EH (cell line): Measurements from ENCODE around the gene CCDC83.

Experiments
- DNase-seq: peaks from one replicate; pipeline ENCODE4 v3.0.0-alpha.2; 2015; ENCODE audit warnings: low read depth

CCDC83 gene

DNA sequence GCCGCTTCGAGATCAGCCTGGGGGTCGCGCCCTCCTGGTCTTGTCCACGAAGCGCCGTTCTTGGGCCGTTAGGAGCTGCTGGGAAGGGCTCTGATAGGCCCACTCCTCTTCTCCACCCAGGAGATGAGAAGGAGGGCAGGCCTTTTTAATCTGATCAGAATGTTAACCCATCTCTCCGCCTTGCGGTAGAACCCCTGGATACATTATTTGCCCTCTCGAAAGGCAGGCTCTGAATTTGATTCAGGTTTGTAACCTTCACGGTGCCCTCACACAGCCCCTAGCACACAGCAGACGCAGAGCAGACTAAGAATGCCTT is at the start of gene CCDC83:
CCDC83 (plus strand) TSS at position 43 of the 316 bp plus-strand sequence. CDS start 9,741 bp downstream, outside the sequence.
- no peak for DNase-seq

- peak; percentile 56 for DNase-seq
These were observed 49.8 kb upstream of the CCDC83 start for GRCh38 chr11:85805387-85805786.

DNA sequence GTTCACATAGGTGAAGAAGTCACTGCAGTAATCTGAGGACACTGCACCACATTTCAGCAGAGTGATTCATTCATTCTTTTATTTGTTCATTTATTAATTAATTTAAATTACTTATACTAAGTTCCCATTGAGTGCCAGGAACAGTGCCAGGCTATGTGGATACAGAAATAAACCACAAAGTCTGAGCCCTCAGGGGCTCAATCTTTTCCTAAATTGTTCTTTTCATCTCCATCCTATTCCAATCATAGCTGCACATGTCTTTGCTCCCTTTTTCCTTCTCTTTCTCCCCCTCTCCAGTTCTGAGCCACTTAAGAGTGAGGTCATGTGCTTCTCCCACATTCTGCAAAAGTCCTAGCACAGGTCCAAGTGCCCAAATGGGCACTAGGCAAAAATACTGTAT is 49.2 kb upstream of the CCDC83 start:
- no peak for DNase-seq

DNA sequence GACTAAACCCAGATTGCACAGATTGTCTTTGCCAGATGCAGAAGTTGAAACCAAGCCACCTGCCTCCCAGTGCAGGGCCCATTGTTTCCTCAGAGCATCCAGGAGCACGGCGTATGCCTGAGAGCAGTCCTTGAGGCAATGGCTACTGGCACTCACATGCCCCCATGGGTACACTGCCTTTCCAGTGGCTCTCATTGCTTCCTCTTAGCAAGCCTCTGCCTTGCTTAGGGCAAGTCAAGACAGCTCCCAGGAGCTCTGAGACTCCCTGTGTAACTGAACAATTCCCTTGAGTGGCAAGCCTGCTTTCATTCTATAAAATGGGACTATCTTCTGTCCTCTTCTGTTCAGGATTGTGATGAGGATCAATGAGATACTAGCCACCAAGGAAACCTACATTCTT is 48.3 kb upstream of the CCDC83 start:
- no peak for DNase-seq

GRCh38 chr11:85809191-85809590 is 46.0 kb upstream of the CCDC83 start:
- no peak for DNase-seq

- peak; percentile 71 for DNase-seq
These were observed 45.3 kb upstream of the CCDC83 start for GRCh38 chr11:85809863-85810262.

GRCh38 chr11:85810521-85810870 is 44.7 kb upstream of the CCDC83 start:
- no peak for DNase-seq

- peak; percentile 76 for DNase-seq
These were observed 44.1 kb upstream of the CCDC83 start, which contains the start of gene SYTL2 for GRCh38 chr11:85810871-85811611. TSS of gene SYTL2 (minus strand) at chr11:85811141. CDS start at chr11:85757725, 53,416 bp downstream.

- no peak for DNase-seq
These were observed 43.6 kb upstream of the CCDC83 start for GRCh38 chr11:85811624-85812023.

- DNase-seq: no peak
These were observed 41.5 kb upstream of the CCDC83 start for GRCh38 chr11:85813721-85814120.

DNA sequence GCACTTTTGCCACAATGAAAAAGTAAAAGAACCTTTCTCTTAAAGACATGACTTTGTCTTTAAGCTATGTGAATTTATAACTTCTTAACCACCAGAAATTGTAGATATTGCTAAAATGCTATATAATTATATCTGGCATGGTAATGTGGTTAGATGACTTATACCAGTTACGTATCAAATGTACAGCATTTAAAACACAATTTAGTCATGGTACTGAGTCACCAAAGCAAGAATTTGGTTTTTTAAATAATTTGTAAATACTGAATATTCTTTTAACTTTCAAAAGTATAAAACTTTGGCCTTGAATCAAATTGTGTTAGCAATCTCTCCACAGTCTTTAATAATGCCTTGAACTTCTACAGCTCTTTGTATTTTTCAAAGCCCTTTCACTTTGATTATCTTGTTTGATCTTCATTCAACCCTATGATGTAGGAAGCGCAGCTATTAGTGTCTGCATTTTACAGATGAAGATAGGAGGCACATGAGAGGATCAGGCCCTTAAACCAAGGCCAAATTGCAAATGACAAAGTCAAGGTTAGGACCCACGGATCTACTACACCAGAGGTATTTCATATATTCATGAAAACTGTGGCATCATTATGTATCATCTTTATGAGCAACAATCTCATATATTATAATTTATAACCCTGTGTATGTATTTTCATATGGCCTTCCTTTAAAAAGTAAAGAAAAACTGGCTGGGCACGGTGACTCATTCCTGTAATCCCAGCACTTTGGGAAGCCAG is 39.8 kb upstream of the CCDC83 start:
- peak; percentile 92 for DNase-seq

GRCh38 chr11:85819441-85819840 is 35.7 kb upstream of the CCDC83 start:
- DNase-seq: no peak

- peak; percentile 56 for DNase-seq
These were observed 33.5 kb upstream of the CCDC83 start for GRCh38 chr11:85821636-85822035.

DNA sequence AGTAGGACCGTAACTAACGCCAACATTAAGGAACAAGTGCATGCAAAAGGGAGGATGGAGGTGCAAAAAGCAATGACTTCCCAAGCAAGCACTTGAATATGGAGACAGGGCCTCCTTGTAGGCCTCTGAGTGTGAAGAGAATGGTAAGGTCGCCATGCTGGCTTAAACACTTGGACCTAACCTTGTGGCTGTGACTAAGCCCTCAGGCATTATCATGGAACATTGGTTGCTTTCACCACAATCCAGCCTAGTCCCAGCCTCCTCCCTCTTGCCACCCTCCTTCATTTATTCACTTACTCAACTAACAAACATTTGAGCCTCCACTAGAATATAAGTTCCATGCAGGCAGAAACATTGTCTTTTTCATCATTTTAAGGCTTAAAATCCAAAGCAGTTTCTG is 32.4 kb upstream of the CCDC83 start:
- peak; percentile 73 for DNase-seq

DNA sequence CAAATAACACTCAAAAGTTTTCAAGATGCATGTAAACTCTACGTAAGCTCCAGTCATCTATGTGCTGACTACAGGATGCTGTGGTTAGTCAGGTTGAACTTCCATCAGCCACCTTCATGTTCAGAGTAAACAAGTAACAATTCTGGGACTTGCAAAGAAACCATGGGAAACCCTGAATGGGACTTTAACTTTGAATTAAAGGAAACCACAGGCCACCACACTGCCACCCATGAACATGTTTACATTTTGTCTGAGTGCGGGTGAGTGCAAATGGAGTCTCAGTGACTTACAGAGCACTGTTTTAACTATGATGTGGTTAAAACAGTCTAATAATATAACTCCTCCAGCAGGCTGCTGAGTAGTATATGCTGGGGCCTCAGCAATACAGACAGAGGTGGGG is 31.4 kb upstream of the CCDC83 start:
- no peak for DNase-seq

DNA sequence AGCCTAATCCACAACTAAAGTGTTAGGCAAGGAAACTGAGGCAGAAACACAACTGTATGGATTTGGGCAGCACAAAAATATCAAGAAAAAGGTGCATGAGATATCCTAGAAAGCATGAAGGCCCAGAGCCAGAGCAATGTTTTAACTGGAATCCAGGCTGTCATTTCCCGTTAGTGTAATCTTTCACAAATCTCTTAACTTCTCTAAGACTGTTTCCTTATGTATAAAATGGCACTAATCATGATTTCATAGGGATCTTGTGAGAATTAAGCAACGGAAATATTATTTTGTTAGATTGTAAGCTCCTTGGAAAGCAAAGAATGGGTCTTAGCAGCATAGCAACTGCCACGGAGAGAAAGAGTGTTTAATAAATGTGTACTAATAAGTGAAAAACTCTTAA is 29.6 kb upstream of the CCDC83 start:
- DNase-seq: peak; percentile 34

DNA sequence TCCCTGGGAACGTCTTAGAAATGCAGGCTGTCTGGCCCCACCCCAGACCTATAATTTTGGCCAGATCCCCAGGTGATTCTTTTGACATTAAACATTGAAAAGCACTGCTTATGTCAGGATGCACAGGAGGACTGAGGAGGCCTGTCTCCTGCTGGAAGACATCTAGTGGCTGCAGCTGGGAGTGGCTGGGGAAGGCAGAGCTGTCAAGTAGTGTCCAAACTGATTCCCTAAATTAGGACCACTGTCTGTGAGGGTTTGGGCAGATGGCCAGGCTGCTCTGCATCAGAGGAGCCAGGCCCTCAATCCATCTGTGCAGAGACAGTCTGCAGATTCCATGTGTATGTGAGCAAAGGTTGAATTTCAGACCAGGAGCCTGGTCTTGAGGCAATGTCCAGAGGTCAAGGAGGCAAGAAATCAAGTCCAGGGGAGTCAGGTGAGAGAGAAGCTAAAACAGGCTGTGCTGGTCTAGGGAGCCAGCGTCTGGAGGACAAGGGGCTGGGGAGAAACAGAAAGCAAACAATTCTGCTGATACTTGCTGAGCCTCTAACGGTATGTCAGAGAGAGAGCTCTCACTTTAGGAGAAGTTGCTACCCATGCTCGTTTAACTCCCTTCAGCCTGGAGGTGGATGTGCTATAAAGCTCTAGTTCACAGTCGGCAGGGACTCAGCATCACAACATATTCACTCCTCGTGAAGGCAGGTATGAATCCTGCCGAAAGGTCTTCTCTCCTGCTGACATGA is 28.9 kb upstream of the CCDC83 start:
- DNase-seq: peak; percentile 69

GRCh38 chr11:85827748-85828639 is 27.2 kb upstream of the CCDC83 start:
- peak; percentile 96 for DNase-seq

DNA sequence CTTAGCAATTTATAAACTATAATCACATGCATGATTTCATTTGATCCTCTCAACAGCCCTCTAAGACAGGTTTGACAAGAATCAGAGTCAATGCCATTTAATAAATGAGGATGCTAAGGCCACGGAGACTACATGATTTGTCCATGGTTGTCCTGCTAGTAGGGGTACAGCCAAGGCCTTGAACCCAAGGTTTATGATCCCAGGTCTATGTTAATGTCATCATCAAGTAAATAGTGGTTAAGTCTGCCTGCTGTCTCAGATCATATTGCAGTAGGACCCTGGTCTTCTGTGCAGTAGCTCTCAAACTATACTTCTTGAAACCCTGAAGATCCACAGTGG is 26.6 kb upstream of the CCDC83 start:
- DNase-seq: no peak

GRCh38 chr11:85829172-85829571 is 26.0 kb upstream of the CCDC83 start:
- no peak for DNase-seq

GRCh38 chr11:85831050-85831449 is 24.1 kb upstream of the CCDC83 start:
- DNase-seq: no peak

DNA sequence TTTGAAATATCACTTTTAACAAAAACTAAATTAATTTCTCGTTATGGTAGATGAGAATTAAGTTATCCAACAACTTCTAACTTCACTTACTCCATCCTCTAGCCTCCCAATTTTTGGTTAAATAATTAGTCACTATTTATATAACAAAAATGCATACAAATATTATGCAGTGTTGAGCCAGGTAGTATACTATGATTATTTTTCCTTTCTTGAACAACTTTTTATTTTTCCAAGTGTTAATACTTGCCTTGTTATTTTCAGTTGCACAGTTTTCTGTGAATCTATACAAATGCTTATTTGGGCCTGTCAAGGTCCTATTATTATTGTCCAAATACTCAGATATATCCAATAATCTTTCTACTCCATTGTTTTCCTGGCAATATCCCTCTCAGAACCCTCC is 19.9 kb upstream of the CCDC83 start:
- no peak for DNase-seq
